Keratinocyte (primary cell): ENCODE measurements around the gene ABO.

Experiments used
- EZH2 ChIP-seq: IDR thresholded peaks from one replicate; pipeline ENCODE4 v1.6.1; 2012; ENCODE audit warnings: inconsistent platforms, mild to moderate bottlenecking, low read length, moderate library complexity
- TF ChIP-seq, protein P1 (sequence below), 3 experiments: IDR thresholded peaks in 1 of 3; conservative IDR thresholded peaks in 1 of 3; optimal IDR thresholded peaks in 1 of 3; 2 replicates in 2 of 3; 3 replicates in 1 of 3; pipeline versions ENCODE3 to v1.5.1; 2011; ENCODE audit warnings: low read length in 3 of 3, mild to moderate bottlenecking in 3 of 3, moderate library complexity in 2 of 3, control low read depth in 1 of 3, inconsistent platforms in 1 of 3; ENCODE audit not compliant: insufficient read depth in 2 of 3; ENCODE audit errors: extremely low read depth in 1 of 3

- TF ChIP-seq, protein P1, sequence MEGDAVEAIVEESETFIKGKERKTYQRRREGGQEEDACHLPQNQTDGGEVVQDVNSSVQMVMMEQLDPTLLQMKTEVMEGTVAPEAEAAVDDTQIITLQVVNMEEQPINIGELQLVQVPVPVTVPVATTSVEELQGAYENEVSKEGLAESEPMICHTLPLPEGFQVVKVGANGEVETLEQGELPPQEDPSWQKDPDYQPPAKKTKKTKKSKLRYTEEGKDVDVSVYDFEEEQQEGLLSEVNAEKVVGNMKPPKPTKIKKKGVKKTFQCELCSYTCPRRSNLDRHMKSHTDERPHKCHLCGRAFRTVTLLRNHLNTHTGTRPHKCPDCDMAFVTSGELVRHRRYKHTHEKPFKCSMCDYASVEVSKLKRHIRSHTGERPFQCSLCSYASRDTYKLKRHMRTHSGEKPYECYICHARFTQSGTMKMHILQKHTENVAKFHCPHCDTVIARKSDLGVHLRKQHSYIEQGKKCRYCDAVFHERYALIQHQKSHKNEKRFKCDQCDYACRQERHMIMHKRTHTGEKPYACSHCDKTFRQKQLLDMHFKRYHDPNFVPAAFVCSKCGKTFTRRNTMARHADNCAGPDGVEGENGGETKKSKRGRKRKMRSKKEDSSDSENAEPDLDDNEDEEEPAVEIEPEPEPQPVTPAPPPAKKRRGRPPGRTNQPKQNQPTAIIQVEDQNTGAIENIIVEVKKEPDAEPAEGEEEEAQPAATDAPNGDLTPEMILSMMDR (optimal IDR thresholded peaks at IDR 0.05 in 1 of 3, IDR thresholded peaks at IDR 0.05 in 1 of 3, conservative IDR thresholded peaks at IDR 0.05 in 1 of 3; ENCODE audit: extremely low read depth in 1 of 3, insufficient read depth in 2 of 3, low read length in 3 of 3) = no peak
- no peak for TF ChIP-seq EZH2
Measured at GRCh38 chr9:133246991-133247390, 28.0 kb downstream of the ABO start.
